Fibroblast of skin of scalp (primary cell): ENCODE results near the gene STK39.

ENCODE experiments used
- DNase-seq: peaks from one replicate; pipeline ENCODE4 v3.0.0-alpha.2; 2013

The STK39 gene

DNA sequence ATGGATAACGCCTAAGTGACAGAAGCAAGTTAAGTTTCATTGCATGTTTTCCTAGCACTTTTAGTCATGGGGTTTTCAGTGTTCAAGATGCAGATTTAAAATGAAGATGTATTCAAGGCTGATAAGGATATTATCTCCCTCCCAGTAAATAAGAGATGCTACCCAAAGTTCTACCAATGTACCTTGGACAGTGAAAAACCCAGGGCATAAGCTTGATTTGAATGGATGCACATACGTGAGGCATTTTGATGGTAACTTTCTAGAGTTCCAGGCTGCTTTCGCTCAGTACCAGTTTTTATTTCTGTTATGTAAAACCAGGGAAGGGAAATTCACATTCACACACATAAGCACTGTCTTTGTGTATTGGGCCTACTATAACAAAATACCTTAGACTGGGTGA is 90.3 kb downstream of the STK39 start:
- DNase-seq: no peak

- no peak for DNase-seq
Measured at GRCh38 chr2:168156661-168157060, 90.7 kb downstream of the STK39 start.

GRCh38 chr2:168155680-168156079 is 91.7 kb downstream of the STK39 start:
- DNase-seq: peak; percentile 24

GRCh38 chr2:168155046-168155445 is 92.3 kb downstream of the STK39 start:
- no peak for DNase-seq

GRCh38 chr2:168152902-168153530 is 94.4 kb downstream of the STK39 start:
- no peak for DNase-seq

GRCh38 chr2:168149986-168150385 is 97.4 kb downstream of the STK39 start:
- DNase-seq: no peak

- DNase-seq: no peak
Measured at GRCh38 chr2:168149150-168149974, 98.0 kb downstream of the STK39 start.

DNA sequence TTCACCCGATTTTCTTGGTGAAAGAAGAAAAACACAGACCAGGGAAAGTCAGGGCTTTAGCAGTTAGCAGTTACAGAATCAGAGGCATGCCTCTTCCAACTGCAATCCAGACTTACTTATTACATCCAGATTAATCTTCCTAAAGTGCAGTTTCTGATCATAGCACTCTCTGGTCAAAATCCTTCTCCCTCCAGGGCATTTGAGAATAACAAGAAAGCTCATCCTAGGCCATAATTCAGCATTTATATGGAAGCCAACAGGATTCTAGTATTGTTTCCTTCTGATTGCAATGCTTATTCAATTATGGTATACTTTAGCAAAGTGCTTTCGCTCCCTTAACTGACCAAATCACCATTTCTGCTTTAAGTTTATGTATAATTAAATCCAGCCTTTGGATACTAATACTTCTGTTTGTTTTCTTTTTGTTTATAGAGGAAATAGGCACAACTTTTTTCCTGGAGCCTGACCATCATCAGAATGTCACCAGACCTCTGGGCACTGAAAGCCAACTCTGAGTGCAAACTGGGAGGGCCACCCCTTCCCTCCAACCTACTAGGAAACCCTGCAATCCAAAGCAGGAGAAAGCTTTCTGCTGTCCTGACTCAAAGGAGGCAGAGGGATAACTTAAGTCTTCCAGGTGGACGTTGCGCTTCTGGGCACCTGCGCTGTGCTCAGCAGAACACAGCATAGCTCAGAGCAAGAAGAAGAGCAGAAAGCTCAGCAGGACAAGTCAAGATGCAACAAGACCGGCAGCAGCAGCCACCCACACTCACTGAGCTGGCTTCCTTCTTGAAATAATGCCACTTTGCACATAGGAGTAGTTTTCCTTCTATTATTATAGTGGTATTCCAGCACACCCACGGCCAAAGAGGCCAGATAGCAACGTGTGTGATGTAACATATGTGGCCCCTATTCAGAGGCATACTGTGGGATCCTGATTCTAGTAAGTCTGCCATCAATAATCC is 99.3 kb downstream of the STK39 start:
- DNase-seq: no peak

- DNase-seq: no peak
Measured at GRCh38 chr2:168146892-168147810, 100.2 kb downstream of the STK39 start.

- DNase-seq: no peak
Measured at GRCh38 chr2:168145426-168146310, 101.7 kb downstream of the STK39 start.

DNA sequence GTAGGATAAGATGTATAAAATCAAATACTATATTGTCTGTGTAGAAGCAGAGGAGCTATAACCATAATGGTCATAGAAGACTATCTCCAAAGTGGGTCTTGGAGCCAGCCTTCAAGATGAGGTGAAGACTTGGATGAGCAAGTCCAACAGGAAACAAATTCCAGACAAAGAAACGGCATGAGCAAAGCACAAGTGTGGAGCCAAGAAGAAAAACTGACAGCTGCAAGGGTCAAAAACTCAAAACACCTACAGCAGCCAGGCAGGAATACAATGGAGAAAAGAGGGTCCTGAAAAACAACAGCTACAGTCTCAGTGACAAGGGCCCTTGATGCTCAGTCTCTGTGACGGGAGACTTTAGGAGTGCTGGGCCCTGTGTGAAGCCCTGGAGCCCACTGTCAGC is 102.4 kb downstream of the STK39 start:
- DNase-seq: no peak

DNA sequence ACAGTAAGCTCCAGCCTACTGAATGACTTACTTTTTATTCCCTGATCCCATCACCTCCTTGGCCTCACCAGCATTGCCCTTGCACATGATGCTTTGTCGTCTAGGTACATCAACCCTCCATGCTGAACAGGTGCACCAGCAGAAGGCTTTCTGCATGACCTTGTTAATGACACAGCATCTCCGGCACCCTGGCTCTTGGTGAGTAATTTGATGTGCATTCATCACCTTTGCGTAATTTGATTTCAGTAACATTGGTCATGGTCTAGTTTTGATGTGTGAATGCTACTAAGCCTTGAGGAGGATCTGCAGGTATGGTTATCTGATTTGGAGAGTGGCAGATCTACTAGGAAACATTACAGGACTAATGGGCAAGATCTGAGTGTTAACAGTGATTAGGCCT is 103.6 kb downstream of the STK39 start:
- DNase-seq: no peak

DNA sequence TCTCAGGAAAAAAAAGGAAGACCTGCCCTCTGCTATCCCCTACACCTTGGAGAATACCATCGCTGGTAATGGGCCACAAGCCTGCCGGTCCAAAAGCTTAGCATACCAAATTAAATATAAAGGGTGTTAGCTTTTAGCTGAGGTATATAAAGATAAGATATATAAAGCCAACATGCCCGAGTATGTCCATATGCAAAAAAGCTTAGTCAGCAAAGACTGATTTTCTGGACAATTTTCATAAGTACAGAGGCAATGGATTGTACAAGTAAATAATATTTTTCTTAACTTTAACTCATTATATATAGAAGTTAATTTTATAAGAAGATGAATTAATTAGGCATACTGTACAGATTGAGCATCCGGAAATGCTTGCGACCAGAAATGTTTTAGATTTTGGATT is 106.5 kb downstream of the STK39 start:
- DNase-seq: no peak

DNA sequence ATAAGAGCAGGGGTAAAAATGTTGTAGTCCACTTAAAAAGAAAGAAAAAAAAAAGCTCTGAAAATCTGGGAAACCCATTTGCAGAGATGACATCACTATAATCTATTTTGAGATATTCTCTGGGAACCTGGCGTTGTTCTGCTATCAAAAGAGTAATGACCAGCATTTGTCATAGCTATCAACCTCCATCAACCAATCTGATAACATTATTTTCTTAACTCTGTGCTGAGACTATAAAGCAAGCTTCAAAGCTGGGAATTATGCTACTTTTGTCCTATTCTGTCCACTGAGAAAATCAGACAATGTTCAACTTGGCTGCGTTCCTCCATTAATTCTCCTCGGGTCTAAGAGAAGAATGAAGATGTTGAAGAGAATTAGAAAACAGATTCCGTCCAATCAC is 107.5 kb downstream of the STK39 start:
- DNase-seq: no peak

DNA sequence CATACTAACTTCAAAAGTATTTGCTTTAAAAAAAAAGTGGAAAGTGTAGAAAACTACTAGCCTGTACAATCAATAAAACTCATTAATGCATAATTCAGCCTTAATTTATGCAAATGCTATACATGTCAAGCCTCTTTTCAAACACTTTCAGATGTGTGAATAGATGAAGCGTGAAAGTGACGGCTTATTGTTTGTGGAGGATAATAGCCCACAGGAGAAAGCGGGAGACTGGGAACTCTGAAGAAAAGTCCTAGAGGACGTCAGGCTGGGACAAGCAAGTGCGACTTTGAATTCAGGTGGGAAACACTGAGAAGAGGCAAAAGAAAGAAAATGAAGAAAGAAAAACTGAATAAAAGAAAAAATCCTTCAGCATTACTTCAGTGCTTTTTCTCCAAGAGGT is 108.5 kb downstream of the STK39 start:
- no peak for DNase-seq

GRCh38 chr2:168138374-168138773 is 109.0 kb downstream of the STK39 start:
- no peak for DNase-seq

GRCh38 chr2:168137510-168138180 is 109.8 kb downstream of the STK39 start:
- no peak for DNase-seq

DNA sequence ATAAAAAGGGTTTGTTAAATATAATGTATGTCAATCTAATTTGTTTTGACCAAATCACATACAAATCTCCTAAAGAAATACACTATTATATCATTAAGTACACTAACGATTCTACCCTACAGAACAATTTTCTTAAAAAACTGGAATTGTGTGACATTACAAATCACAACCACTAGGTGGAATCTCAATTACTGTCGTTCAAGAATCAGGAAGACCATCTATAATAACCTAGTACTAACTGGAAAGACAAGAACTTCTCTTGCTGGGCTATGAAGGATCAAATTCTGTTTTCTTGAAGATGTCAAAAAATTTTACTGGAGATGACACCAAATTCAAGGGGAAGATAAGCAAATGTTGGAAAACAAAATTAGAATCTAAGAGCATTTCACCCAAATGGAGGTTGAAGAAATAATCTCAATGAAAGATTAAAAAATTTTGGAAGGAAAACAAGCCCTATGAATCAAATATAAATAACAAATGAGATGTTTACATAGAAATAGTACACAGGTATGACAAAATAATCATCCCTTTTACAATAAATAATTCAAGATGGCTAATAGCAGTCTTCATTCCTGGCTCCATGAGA is 110.9 kb downstream of the STK39 start:
- peak; percentile 38 for DNase-seq

DNA sequence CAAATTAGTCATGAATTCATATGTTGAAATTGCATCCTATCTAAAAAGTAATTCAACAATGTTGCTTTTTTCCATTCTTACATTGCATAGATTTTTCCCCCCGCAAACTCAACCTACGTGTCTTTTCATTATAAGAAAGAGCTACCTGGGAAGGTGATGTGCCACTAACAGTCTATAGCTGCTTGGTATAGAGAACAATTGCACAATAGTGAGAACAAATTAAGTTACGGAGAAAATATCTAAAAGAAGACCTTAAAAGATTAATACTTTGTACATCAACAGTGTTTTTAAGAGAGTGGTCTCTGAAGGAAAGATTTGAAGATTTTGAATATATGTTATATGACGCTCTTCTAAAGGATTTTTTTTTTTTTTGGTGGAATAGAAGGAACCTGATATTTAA is 111.8 kb downstream of the STK39 start:
- no peak for DNase-seq

DNA sequence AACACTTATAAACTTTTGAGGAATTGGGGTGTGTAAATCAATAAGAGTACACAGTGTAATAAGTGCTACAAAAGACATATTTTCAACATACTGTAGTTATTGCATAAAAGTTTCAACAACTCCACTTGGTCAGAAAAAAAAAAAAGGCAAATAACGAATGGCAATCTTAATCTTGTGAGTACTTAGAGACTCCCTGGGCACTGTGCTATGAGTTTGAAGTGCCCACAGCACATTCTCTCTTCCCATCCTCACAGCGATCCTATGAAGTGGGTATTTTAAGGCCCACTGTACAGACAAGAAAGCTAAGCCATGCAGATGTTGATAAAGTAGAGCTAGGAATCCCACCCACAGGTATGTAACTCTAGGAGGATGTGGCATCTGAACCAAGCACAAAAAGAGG is 112.3 kb downstream of the STK39 start:
- no peak for DNase-seq
